Mucosa of rectum (tissue), 2 donors: ENCODE results near the gene ZNF33B.
A peak's percentile ranks its signal among the peaks of the same experiment; 100 is the strongest.
"Not testable (repeated sequence)": the region's sequence is repeated elsewhere in the genome, so short reads cannot be mapped to it uniquely, and the experiment has no call there.

Source experiments
- H3K27ac ChIP-seq, 2 donors: one replicate each; pipeline ENCODE4 v1.7.0; 2013; ENCODE audit warnings: inconsistent platforms in 2 of 2, low read depth in 2 of 2, low read length in 2 of 2
- H3K27me3 ChIP-seq, 2 donors: one replicate each; pipeline ENCODE4 v1.7.0; 2013; ENCODE audit warnings: low read length in 2 of 2; ENCODE audit not compliant: control insufficient read depth in 2 of 2, insufficient read depth in 2 of 2
- H3K36me3 ChIP-seq, 2 donors: one replicate each; pipeline ENCODE4 v1.7.0; 2013; ENCODE audit warnings: low read length in 2 of 2; ENCODE audit not compliant: control insufficient read depth in 2 of 2, insufficient read depth in 2 of 2
- H3K4me1 ChIP-seq, 2 donors: one replicate each; pipeline ENCODE4 v1.7.0; 2013; ENCODE audit warnings: low read length in 2 of 2, mild to moderate bottlenecking in 1 of 2; ENCODE audit not compliant: control insufficient read depth in 2 of 2, insufficient read depth in 2 of 2
- H3K4me3 ChIP-seq, 2 donors: one replicate each; pipeline ENCODE4 v1.7.0; 2013; ENCODE audit warnings: low read length in 2 of 2
- H3K9ac ChIP-seq, 2 donors: one replicate each; pipeline ENCODE4 v1.7.0; 2013; ENCODE audit warnings: low read length in 2 of 2, low read depth in 1 of 2, mild to moderate bottlenecking in 1 of 2
- H3K9me3 ChIP-seq, 2 donors: one replicate each; pipeline ENCODE4 v1.7.0; 2013; ENCODE audit warnings: low read length in 2 of 2; ENCODE audit not compliant: control insufficient read depth in 2 of 2
- donor health status: healthy.
- donor health status: Normal muscosa, but diverticular disease.

Gene ZNF33B

DNA sequence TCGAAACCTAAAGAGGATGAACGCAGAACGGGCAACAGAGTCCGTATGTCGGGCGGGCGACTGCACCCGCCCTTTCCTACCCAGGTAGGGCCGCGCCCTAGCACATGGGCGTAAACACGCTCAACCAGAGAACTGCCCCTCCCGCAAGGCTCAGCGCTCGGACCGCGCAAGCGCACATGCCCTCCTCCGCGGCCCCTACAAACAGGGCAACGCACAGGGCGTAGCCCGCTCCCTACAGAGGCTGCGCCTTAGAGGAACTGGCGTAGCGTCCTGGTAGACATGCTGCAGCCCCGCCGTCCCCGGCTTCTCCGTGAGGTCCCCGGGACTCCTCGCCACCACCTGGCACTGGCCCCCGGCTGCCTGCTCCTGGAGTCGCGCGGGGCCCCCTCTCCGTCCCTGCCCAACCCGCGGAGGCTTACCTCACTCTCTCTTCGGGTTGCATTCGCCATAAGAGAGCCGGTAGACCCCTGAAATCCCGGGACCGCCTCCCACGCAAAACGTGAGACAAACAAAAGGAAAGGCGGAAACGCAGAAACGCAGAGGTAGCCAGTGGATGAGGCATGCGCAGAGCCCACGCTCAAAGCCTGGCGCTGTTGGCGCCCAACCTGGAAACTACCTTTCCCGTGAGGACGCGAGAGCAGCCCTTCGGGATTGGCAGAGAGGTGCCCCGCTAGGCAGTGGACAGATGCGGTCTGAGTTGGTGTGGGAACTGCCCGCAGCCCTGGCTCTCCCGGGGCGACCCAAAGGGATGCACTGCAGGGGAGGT lies at the start of gene ZNF33B:
Gene ZNF33B, minus strand, starts transcription at position 516 of the 766 bp plus-strand sequence. CDS start 1,642 bp downstream, outside the sequence.
- H3K36me3 ChIP-seq: no peaks in the 10 kb centered on the region
- H3K27ac ChIP-seq: peak within 1 kb of the TSS; percentile 98 to 99
- peaks cover 10 to 14% of the 10 kb centered on the region in 2 donors for H3K4me1 ChIP-seq
- H3K9me3 ChIP-seq: no peaks in the 10 kb centered on the region
- no peaks in the 10 kb centered on the region for H3K27me3 ChIP-seq
- H3K9ac ChIP-seq: peak within 1 kb of the TSS; percentile 85 to 90
- H3K4me3 ChIP-seq: peak within 1 kb of the TSS; percentile 82 to 86

DNA sequence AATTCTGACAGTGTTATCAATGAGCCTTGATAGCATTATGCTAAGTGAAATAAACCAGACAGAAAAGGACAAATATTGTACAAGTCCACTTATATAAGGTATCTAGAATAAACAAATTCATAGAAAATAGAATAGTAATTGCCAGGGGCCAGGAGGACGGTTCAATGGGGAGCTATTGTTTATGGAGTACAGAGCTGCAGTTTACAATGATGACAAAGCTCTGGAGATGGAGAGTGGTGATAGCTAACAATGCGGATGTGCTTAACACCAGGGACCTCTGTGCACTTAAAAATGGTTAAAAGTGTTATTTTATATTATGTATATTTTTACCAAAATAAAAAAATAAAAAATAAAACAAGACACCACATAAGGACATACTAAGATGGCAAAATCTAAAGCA lies 46.1 kb upstream of the ZNF33B start:
- Histone ChIP-seq H3K36me3 (no peaks in the 10 kb centered on the region), H3K9me3 (no peaks in the 10 kb centered on the region), H3K9ac (no peak overlapping the region), H3K27ac (no peak overlapping the region), H3K4me1 (no peaks in the 10 kb centered on the region), H3K27me3 (no peaks in the 10 kb centered on the region), H3K4me3 (no peak overlapping the region)

DNA sequence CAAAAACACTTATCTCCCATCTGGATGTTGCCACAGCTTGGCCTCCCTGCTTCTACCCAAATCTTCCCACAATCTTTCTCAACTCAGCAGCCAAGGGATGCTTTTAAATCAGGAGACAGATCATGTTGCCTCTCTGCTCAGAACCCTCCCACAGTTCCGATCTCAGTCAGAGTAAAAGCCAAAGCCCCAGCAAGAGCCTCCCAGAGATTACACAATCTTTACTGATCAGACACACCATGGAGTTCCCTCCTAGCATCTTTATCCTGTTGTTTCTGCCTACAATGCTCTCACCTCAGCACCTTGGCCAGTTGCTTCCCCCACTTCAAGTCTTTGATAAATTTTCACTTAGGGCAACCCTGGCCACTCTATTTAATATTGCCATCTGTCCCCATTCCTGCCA lies 41.9 kb upstream of the ZNF33B start:
- H3K9ac ChIP-seq: no peak overlapping the region
- H3K27ac ChIP-seq: no peak overlapping the region
- H3K36me3 ChIP-seq: no peaks in the 10 kb centered on the region
- no peaks in the 10 kb centered on the region for H3K9me3 ChIP-seq
- no peaks in the 10 kb centered on the region for H3K27me3 ChIP-seq
- H3K4me1 ChIP-seq: no peaks in the 10 kb centered on the region
- H3K4me3 ChIP-seq: no peak overlapping the region

GRCh38 chr10:42665181-42665979 lies 27.0 kb upstream of the ZNF33B start:
- H3K4me3 ChIP-seq, H3K4me1 ChIP-seq, H3K27ac ChIP-seq, H3K27me3 ChIP-seq, H3K9me3 ChIP-seq, H3K36me3 ChIP-seq, H3K9ac ChIP-seq: not testable (repeated sequence)

- Histone ChIP-seq H3K27me3 (no peaks in the 10 kb centered on the region), H3K36me3 (no peaks in the 10 kb centered on the region), H3K4me1 (no peaks in the 10 kb centered on the region), H3K27ac (no peak overlapping the region), H3K9me3 (no peaks in the 10 kb centered on the region), H3K4me3 (no peak overlapping the region), H3K9ac (no peak overlapping the region)
These were observed 16.0 kb upstream of the ZNF33B start for GRCh38 chr10:42654419-42654818.

DNA sequence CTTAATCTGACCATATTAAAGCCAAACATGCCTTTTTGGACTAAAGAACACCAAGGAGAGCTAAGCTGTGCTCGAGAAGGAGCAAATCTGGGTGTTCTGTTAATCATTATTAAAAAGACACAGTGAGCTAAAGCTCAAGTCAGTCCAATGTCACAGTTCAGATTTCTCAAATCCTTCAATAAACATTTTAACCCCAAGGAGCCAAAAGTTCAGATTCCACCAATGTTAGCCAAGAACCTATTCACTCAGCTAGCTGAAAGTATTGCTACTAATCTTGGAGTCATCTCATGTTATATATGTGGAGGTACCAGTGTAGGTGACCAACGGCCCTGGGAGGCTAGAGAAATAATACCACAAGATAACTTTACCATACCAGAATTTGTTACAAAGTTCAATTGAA lies 14.5 kb upstream of the ZNF33B start:
- Histone ChIP-seq H3K36me3 (no peaks in the 10 kb centered on the region), H3K27ac (no peak overlapping the region), H3K4me1 (no peaks in the 10 kb centered on the region), H3K9me3 (no peaks in the 10 kb centered on the region), H3K27me3 (no peaks in the 10 kb centered on the region), H3K4me3 (no peak overlapping the region), H3K9ac (no peak overlapping the region)

DNA sequence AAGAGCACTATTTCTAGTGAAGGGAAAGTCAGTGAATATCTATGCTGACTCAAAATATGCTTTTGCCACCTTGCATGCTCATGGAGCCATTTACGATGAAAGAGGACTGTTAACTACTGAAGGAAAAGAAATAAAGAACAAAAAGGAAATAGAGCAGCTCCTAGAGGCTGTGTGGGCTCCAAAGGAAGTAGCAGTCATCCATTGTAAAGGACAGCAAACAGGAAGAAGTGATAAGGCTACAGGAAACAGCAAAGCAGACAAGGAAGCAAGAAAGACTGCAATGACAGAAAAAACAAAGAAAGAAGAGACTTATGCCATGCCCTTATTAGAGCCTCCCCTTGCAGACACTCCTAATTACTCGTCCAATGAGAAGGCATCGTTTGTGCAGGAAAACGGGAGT lies 12.0 kb upstream of the ZNF33B start:
- H3K27me3 ChIP-seq: no peaks in the 10 kb centered on the region
- H3K4me3 ChIP-seq: no peak overlapping the region
- H3K27ac ChIP-seq: no peak overlapping the region
- no peaks in the 10 kb centered on the region for H3K36me3 ChIP-seq
- no peaks in the 10 kb centered on the region for H3K9me3 ChIP-seq
- H3K4me1 ChIP-seq: peaks cover 0 to 5% of the 10 kb centered on the region in 2 donors
- no peak overlapping the region for H3K9ac ChIP-seq

DNA sequence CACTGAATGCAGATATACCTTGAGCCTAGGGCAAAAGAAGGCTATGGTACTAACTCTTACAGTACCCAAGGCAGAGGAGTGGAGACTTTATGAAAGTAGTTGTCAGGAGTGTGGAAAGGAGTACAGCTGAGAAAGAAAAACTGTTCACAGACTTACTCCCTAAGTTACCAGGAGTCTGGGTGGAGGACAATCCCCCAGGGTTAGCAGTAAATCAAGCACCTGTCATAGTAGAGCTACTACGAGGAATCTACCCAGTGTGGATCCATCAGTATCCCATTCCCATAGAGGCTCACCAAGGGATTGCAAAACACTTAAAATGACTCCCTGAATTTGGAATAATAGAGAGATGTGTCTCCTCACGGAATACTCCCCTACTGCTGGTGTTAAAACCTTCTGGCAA lies 10.1 kb upstream of the ZNF33B start:
- peaks cover 0 to 5% of the 10 kb centered on the region in 2 donors for H3K4me1 ChIP-seq
- no peak overlapping the region for H3K9ac ChIP-seq
- no peaks in the 10 kb centered on the region for H3K9me3 ChIP-seq
- no peak overlapping the region for H3K27ac ChIP-seq
- H3K36me3 ChIP-seq: no peaks in the 10 kb centered on the region
- no peaks in the 10 kb centered on the region for H3K27me3 ChIP-seq
- H3K4me3 ChIP-seq: no peak overlapping the region

GRCh38 chr10:42646687-42647640 lies 8.6 kb upstream of the ZNF33B start:
- Histone ChIP-seq H3K4me1 (peaks cover 0 to 5% of the 10 kb centered on the region in 2 donors), H3K9me3 (no peaks in the 10 kb centered on the region), H3K27ac (no peak overlapping the region), H3K4me3 (no peak overlapping the region), H3K36me3 (no peaks in the 10 kb centered on the region), H3K9ac (no peak overlapping the region), H3K27me3 (no peaks in the 10 kb centered on the region)
